Activated CD8-positive, alpha-beta memory T cell treated with anti-CD3 and anti-CD28 coated beads for 1 hour (primary cell): ENCODE results near the gene NIPBL.
"Not testable (repeated sequence)": the region's sequence is repeated elsewhere in the genome, so short reads cannot be mapped to it uniquely, and the experiment has no call there.

ENCODE experiments used
- DNase-seq, 2 donors: peaks; one replicate each; pipeline ENCODE4 v3.0.0-alpha.2; 2020; ENCODE audit warnings: low read depth in 1 of 2; ENCODE audit errors: extremely low read depth in 1 of 2

Gene NIPBL

GRCh38 chr5:36876299-36876964 is at the start of gene NIPBL:
TSS of gene NIPBL (plus strand) at chr5:36876769. CDS start at chr5:36953697, 76,928 bp downstream.
- peak; percentile 79 for DNase-seq

DNA sequence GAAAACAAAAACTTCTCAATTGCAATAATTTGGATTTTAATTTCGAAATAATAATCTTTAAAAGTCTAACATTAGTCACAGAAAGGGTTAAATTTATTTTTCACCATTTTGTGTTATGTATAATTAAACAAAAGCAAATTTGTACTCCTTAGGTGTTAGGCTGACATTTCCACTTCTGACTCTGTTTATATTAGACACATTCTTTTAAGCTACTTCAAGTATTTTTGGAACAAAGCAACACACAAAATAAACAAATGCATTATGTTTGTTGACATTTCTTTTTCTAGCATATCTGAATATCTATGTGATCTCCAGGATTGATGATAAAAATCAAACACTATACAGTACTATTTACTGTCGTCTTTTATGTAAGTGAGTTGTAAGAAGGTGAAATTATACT is 44.3 kb upstream of the NIPBL start:
- no peak for DNase-seq

DNA sequence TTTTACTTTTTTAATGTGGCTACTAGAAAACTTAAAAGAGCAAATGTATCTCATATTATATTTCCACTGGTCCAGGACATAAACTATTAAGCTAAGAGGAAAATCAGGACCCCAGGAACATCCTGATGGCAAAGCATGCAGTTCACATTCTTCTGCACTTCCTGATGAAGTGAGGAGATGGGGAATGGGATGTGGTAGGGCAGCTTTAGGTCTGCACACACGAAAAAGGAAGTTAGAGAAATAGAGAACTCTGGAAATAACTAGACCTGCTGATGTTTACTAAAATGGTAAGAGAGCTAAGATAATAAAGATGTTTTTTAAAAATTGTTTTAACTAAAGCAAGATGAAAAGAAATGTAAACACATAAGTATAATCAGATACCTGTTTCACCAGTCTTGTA is 39.7 kb upstream of the NIPBL start:
- no peak for DNase-seq

DNA sequence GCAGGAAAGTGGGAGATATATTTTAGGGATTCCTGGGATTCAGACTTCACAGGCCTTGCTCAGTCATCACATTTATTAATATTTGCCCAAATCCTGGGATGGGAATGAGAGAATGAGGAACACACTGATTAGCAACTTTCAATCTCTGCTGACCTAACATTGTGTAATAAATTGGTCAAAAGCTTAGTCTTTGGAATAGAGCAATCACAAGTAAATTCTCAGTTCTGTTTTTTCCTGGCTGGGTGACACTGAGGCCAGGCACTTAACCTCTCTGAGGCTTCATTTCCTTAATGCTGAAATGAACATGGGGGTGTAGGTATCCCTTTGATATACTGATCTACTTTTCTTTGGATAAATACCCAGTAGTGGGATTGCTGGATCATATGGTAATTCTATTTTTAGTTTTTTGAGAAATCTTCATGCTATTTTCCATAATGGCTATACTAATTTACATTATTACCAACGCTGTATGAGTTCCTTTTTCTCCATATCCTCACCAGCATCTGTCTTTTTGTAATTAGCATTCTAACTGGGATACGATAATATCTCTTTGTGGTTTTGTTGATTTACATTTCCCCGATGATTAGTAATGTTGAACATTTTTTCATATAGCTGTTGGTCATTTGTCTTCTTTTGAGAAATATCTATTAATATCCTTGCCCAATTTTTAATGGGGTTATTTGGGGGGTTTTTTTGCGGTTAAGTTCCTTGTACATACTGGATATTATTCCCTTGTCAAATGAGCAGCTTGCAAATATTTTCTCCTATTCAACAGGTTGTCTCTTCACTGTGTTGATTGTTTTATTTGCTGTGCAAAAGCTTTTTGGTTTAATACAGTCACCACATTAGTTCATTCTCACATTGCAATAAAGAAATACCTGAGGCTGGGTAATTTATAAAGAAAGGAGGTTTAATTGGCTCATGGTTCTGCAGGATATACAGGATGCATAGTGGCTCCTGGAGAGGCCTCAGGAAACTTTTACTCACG is 36.8 kb upstream of the NIPBL start:
- no peak for DNase-seq

- no peak for DNase-seq
Measured at GRCh38 chr5:36841677-36842076, 34.9 kb upstream of the NIPBL start.

- DNase-seq = no peak
Measured at GRCh38 chr5:36842087-36842486, 34.5 kb upstream of the NIPBL start.

DNA sequence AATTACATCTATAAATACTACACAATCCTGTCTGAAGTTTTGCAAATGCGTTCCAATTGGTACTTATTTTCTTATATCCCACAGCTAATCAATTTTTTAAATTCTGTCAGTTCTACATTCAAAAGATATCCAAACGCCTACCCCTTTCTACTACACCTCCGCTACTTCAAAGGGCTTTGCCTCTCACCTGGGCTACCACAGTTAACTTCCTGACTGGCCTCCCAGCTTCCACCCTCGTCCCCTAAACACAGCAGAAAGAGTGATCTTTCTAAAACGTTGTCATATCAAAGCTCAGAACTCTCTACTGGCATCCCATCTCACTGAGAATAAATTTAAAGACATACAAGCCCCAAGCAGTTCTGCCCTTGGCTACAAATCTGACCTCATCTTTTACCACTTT is 32.3 kb upstream of the NIPBL start:
- DNase-seq = no peak

DNA sequence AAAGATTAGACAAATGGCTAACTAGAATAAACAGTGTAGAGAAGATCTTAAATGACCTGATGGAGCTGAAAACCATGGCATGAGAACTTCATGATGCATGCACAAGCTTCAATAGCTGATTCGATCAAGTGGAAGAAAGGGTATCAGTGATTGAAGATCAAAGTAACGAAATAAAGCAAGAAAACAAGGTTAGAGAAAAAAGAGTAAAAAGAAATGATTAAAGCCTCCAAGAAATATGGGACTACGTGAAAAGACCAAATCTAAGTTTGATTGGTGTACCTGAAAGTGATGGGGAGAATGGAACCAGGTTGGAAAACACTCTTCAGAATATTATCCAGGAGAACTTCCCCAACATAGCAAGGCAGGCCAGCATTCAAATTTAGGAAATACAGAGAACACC is 28.0 kb upstream of the NIPBL start:
- not testable (repeated sequence) for DNase-seq

DNA sequence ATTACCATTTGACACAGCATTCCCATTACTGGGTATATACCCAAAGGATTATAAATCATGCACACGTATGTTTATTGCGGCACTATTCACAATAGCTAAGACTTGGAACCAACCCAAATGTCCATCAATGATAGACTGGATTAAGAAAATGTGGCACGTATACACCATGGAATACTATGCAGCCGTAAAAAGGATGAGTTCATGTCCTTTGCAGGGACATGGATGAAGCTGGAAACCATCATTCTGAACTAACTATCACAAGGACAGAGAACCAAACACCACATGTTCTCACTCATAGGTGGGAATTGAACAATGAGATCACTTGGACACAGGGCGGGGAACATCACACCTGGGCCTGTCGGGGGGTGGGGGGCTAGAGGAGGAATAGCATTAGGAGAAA is 23.7 kb upstream of the NIPBL start:
- not testable (repeated sequence) for DNase-seq

DNA sequence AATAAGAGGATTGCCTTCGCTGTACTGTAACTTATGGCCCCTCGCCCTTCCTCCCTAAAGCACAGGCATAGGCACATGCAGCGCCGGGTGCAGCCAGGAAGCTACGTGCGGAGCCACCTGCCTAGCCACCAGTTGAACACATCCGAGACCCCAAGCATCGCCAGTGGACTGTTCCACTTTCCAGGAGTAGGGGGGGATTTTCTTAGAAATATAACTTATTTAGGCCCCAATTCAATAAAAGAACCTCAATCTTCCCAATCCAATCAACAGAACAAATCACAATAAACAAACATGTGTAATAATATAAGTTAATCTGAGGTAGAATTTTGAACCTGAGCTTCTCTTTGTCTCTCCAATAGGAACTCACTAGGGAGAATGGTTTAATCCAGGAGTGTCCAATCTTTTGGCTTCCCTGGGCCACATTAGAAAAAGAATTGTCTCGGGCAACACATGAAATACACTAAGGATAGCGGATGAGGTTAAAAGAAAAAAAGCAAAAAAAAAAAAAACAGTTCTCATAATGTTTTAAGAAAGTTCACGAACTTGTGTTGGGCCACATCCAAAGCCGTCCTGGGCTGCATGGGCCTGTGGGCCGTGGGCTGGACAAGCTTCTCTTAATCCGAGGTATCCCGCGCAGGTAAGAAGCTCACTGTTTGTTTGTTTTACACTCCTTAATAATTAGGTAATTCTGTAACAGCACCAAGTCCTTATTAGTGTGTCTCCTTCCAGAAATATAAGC is 22.0 kb upstream of the NIPBL start:
- DNase-seq = no peak

DNA sequence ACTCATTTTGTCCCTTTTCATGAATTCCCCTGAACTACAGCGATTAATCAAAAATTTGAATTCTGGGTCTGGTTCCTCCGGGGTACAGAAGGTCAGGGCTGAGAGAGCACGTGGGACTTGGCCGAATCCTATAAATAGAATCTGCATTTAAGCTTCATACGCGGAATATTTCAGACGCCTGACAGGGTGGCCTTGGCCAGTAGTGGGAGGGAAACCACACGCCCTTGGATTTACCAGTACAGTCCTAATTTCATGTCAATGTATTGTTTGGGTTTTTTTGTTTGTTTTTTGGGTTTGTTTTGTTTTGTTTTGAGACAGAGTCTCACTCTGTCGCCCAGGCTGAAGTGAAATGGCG is 21.5 kb upstream of the NIPBL start:
- DNase-seq = no peak

DNA sequence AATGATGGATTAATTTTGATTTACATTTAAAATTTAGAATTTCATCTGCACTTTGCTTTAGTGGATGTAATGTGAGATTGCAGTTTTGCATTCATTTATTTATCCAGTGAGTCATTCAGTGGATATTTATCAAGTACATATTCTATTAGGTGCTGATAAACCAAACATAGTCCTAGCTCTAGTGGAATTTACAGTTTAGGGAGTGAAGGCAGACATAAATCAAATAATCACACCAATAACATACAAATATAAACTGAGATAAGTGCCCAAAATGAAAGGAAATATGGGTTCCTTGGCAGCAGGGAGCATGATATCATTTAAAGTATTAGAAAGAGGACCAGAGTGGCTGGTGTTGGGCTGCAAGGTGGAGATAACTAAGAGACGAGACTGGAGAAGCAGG is 14.7 kb upstream of the NIPBL start:
- DNase-seq = no peak

GRCh38 chr5:36870399-36871040 is 6.0 kb upstream of the NIPBL start:
- DNase-seq = no peak

GRCh38 chr5:36874465-36874864 is 2.1 kb upstream of the NIPBL start:
- no peak for DNase-seq

GRCh38 chr5:36875051-36875789 is 1.3 kb upstream of the NIPBL start:
- DNase-seq = peak in 1 of 2 donors; percentile 39

- DNase-seq = peak; percentile 29 to 65
Measured at GRCh38 chr5:36875790-36876298, 725 bp upstream of the NIPBL start.

- peak; percentile 16 to 40 for DNase-seq
Measured at GRCh38 chr5:36876965-36877666, 547 bp downstream of the NIPBL start.

- no peak for DNase-seq
Measured at GRCh38 chr5:36877667-36878391, 1.3 kb downstream of the NIPBL start.
